Fibroblast of peridontal ligament (primary cell): ENCODE data around the gene GOT1.

ENCODE experiments used
- DNase-seq: peaks from one replicate; pipeline ENCODE4 v3.0.0-alpha.2; 2010; ENCODE audit errors: extremely low read depth

The GOT1 gene

DNA sequence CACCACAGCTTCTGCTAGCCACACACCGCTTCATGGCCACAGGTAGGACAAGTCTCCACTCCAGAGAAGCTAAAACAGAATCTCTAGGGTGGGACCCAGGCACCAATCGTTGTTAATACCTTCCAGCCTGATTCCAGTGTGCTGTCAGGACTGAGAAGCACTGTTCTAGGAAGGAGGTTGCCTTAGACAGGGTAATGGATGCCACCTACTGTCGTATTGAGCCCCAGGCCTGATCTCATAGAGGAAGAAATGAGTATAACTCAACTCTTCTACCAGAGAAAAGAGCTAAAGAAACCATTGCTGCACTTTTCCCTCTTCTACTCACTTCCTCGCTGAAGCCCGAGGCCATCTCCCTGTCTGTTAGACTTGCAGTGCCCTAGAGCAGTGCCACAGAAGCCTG lies 69.5 kb downstream of the GOT1 start:
- DNase-seq = no peak

DNA sequence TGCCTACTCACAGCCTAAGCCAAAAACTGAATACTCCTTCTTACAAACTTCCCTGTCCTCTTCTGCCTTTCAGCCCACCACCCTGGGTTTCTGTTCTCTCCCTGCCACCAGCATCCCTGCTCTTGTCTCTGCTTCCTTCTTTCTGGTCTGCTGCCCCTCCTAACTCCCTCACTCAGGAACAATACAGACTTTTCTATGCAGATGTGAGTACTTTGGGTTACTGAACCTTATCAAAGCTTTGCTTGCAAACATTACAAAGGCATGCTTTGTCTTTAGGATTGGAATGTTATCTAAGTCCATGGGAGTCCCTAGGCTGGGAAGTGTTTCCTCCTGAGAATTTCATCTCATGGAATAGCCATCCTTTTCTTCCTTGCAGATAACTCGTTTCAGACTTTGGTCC lies 72.3 kb downstream of the GOT1 start:
- DNase-seq = no peak

DNA sequence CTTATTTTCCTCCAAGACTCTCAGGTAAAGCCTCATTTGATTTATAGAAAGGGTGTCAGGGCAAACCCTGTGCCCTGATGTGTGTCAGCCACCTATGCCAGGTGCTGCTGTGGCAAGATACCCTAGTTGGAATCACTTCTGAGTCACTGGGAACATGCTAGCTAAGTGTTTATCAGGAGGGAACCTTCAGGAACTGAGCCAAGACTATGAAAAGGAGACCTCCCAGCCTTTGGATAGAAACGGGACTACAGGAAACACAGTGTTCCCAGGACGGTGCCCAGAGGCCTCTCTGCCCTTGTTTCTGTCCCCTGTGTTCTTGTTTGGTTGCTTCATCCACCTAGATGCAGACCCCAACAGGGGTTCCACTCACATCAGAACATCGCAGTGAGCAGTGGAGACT lies 72.7 kb downstream of the GOT1 start:
- DNase-seq = no peak

DNA sequence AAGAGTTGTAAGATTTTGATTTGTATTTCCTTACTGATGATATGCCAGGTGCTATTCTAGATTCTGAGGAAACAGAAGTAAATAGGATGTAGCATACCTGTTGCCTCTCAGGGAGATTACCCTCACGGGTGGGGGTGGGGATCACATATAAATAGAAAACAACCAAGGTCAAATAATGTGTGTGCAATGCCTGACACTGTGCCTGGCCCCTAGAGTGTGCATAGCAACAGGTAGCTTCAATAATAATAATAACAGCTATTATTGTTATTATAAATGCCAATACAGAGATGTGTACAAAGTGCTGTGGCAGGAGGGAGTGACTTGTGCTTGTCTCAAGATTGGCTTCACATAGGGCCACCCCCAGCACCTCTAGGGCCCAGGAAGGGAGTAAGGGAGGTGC lies 77.2 kb downstream of the GOT1 start:
- no peak for DNase-seq

DNA sequence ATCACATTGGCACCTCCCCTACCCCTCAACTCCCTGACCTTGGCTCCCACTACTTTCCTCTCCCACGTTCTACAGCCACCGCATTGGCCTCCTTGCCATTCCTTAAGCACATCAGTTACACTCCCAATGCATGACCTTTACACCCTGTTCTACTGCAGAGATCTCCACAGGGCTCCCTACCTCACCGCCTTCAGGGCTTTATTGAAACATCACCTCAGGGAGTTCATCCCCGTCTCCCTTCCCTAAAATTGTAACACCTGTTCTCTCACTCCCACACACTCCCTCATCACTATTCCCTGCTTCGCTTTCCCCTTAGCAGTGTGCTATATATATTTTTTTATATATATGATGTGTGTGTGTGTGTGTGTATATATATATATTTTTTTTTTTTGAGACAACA lies 82.8 kb downstream of the GOT1 start:
- no peak for DNase-seq
